Fibroblast of the conjunctiva (primary cell): ENCODE measurements around the gene DCDC2C.

Experiments used
- DNase-seq: peaks from one replicate; pipeline ENCODE4 v3.0.0-alpha.2; 2010; ENCODE audit warnings: low read depth

DCDC2C gene

GRCh38 chr2:3830796-3831195, 127.4 kb downstream of the DCDC2C start:
- no peak for DNase-seq

GRCh38 chr2:3837086-3837485, 133.7 kb downstream of the DCDC2C start:
- DNase-seq = no peak

- DNase-seq = no peak
These were observed 135.0 kb downstream of the DCDC2C start for GRCh38 chr2:3838348-3838747.

- DNase-seq = no peak
These were observed 136.1 kb downstream of the DCDC2C start for GRCh38 chr2:3839476-3839875.

GRCh38 chr2:3840611-3841155, 137.3 kb downstream of the DCDC2C start:
- no peak for DNase-seq

- no peak for DNase-seq
These were observed 144.2 kb downstream of the DCDC2C start for GRCh38 chr2:3847397-3848052.

GRCh38 chr2:3848776-3849175, 145.4 kb downstream of the DCDC2C start:
- DNase-seq = no peak

- no peak for DNase-seq
These were observed 145.8 kb downstream of the DCDC2C start for GRCh38 chr2:3849213-3849612.

- DNase-seq = no peak
These were observed 154.2 kb downstream of the DCDC2C start for GRCh38 chr2:3857576-3857975.

GRCh38 chr2:3864943-3865865, 161.8 kb downstream of the DCDC2C start:
- no peak for DNase-seq

GRCh38 chr2:3867469-3867868, 164.1 kb downstream of the DCDC2C start:
- DNase-seq = no peak

- DNase-seq = no peak
These were observed 164.8 kb downstream of the DCDC2C start for GRCh38 chr2:3868012-3868805.

- DNase-seq = no peak
These were observed 166.8 kb downstream of the DCDC2C start for GRCh38 chr2:3870222-3870621.

- no peak for DNase-seq
These were observed 167.6 kb downstream of the DCDC2C start for GRCh38 chr2:3871002-3871401.

- no peak for DNase-seq
These were observed 169.1 kb downstream of the DCDC2C start for GRCh38 chr2:3872451-3872850.

- no peak for DNase-seq
These were observed 170.5 kb downstream of the DCDC2C start for GRCh38 chr2:3873899-3874298.

- no peak for DNase-seq
These were observed 172.8 kb downstream of the DCDC2C start for GRCh38 chr2:3876221-3876620.

GRCh38 chr2:3876685-3877084, 173.3 kb downstream of the DCDC2C start:
- no peak for DNase-seq

- no peak for DNase-seq
These were observed 182.6 kb downstream of the DCDC2C start for GRCh38 chr2:3885629-3886628.

GRCh38 chr2:3895021-3895420, 191.6 kb downstream of the DCDC2C start:
- DNase-seq = no peak
